Panc1 (cell line): ENCODE data around the gene ARL5C. TPM values are rescaled to one million over a fixed set of nuclear protein-coding genes. Genes with fewer than 3 reads are reported as not detected.

Experiments used
- ATAC-seq: fragments of 200-7000 bp; cut with Tn5 transposase; 2 replicates; pipeline ENCODE4 v1.9.1; 2020; ENCODE audit warnings: mild to moderate bottlenecking, moderate library complexity
- BruUV-seq: library from RNA; stranded (reverse); fragments of 400-500 nt; replicated peaks from 2 replicates; lab custom pipeline; 2021; lab: Mats Ljungman, UMichigan
- CTCF ChIA-PET: fragments of 300-600 bp; sonication (Branson Sonifier 250); formaldehyde crosslinking; loops from one replicate; lab custom pipeline; 2022; ENCODE audit warnings: antibody characterized with exemption; lab: Charles Lee
- POLR2A ChIA-PET: fragments of 300-600 bp; sonication (Branson Sonifier 250); formaldehyde crosslinking; loops from one replicate; lab custom pipeline; 2022; ENCODE audit warnings: antibody characterized with exemption; lab: Charles Lee
- DNase-seq: peaks from one replicate; pipeline ENCODE4 v3.0.0-alpha.2; 2010; ENCODE audit warnings: low read depth, low spot score
- H3K27ac ChIP-seq: 2 replicates; pipeline ENCODE4 v1.5.1; 2011; ENCODE audit warnings: mild to moderate bottlenecking, low read length, inconsistent platforms
- H3K27me3 ChIP-seq: fragments of 200-500 bp; sonication (Bioruptor generic); 2 replicates; pipeline ENCODE4 v1.6.0; 2014; ENCODE audit warnings: low read length, inconsistent platforms; ENCODE audit not compliant: control insufficient read depth, insufficient read depth
- H3K36me3 ChIP-seq: fragments of 200-500 bp; sonication (Bioruptor generic); 2 replicates; pipeline ENCODE4 v1.5.1; 2014; ENCODE audit warnings: inconsistent platforms, mild to moderate bottlenecking, low read length, moderate library complexity; ENCODE audit not compliant: control insufficient read depth, insufficient read depth
- H3K4me1 ChIP-seq: 2 replicates; pipeline ENCODE4 v1.5.1; 2011; ENCODE audit warnings: inconsistent platforms, mild to moderate bottlenecking, low read length, moderate library complexity; ENCODE audit not compliant: control insufficient read depth, insufficient read depth
- H3K4me3 ChIP-seq, 2 experiments: 2 replicates each; pipeline ENCODE4 v1.5.1; 2011 to 2012; ENCODE audit warnings: low read depth in 2 of 2, low read length in 2 of 2, mild to moderate bottlenecking in 2 of 2, inconsistent platforms in 1 of 2, moderate library complexity in 1 of 2
- H3K9me3 ChIP-seq: fragments of 200-500 bp; sonication (Bioruptor generic); 2 replicates; pipeline ENCODE4 v1.5.1; 2014; ENCODE audit warnings: low read depth, mild to moderate bottlenecking, inconsistent platforms, low read length, moderate library complexity; ENCODE audit not compliant: control insufficient read depth, insufficient read depth
- CTCF ChIP-seq: fragments of 450-650 bp; IDR thresholded peaks from 2 replicates; pipeline ENCODE4 v1.5.1; 2017; ENCODE audit warnings: mild to moderate bottlenecking
- POLR2AphosphoS5 ChIP-seq: IDR thresholded peaks from 2 replicates; pipeline ENCODE4 v1.6.1; 2012; ENCODE audit warnings: mild to moderate bottlenecking, low read depth, low read length, moderate library complexity
- REST ChIP-seq, 2 experiments: IDR thresholded peaks; 2 replicates each; pipeline ENCODE4 v1.6.1; 2011 to 2012; ENCODE audit warnings: low read depth in 2 of 2, control low read depth in 1 of 2, low read length in 1 of 2, mild to moderate bottlenecking in 1 of 2, moderate library complexity in 1 of 2; ENCODE audit not compliant: insufficient read depth in 1 of 2
- SIN3A ChIP-seq: IDR thresholded peaks from 2 replicates; pipeline ENCODE4 v1.6.1; 2012; ENCODE audit warnings: low read depth, mild to moderate bottlenecking, low read length, moderate library complexity, borderline replicate concordance; ENCODE audit not compliant: insufficient read depth
- TCF7L2 ChIP-seq: IDR thresholded peaks from 2 replicates; pipeline ENCODE4 v1.6.1; 2011; ENCODE audit warnings: mild to moderate bottlenecking, low read depth, low read length, inconsistent platforms
- in situ Hi-C: cut with HindIII; loops from 2 replicates; pipeline ENCODE4 v1.10.0; 2016; ENCODE audit warnings: low sequenced_read_pairs, low pct_unique_long_range_greater_than_20kb
- intact Hi-C: fragments of 100-400 bp; cut with micrococcal nuclease; formaldehyde crosslinking; loops from one replicate; pipeline ENCODE4 v1.10.0; 2022; ENCODE audit not compliant: unreplicated experiment
- total RNA-seq: library from RNA; stranded (reverse); gene quantifications from one replicate; pipeline ENCODE4 v1.2.1, GENCODE V29; 2021; ENCODE audit not compliant: unreplicated experiment

ARL5C gene
- total RNA-seq, 1 experiment from 2014 or later: not detected

GRCh38 chr17:39147221-39148185 lies 18.5 kb downstream of the ARL5C start:
- ChIA-PET POLR2A (no interaction called here), CTCF (interaction anchor here (0.7 kb wide), 1 partner anchor 31 kb away, joined by 11 read pairs; no protein-coding TSS in a partner anchor)
- ATAC-seq: no peak
- DNase-seq: no peak
- Histone ChIP-seq H3K27me3 (no peaks in the 10 kb centered on the region), H3K4me3 (no peak overlapping the region), H3K9me3 (no peaks in the 10 kb centered on the region), H3K27ac (no peak overlapping the region), H3K4me1 (peaks cover 4% of the 10 kb centered on the region; the same call in 1 of the 2 replicates), H3K36me3 (no peaks in the 10 kb centered on the region)
- intact Hi-C loops (no loop called here), in situ Hi-C loops (no loop called here)
- TF ChIP-seq TCF7L2 (no peak), POLR2AphosphoS5 (no peak), CTCF (no peak), SIN3A (no peak), REST (IDR thresholded peaks at IDR 0.05; ENCODE audit: insufficient read depth in 1 of 2, low read depth in 2 of 2, low read length in 1 of 2) (no peak)
- BruUV-seq: no TSS peak

GRCh38 chr17:39146273-39146672 lies 19.7 kb downstream of the ARL5C start:
- POLR2A ChIA-PET: no interaction called here
- Histone ChIP-seq H3K9me3 (no peaks in the 10 kb centered on the region), H3K36me3 (no peaks in the 10 kb centered on the region), H3K27me3 (no peaks in the 10 kb centered on the region), H3K4me3 (no peak overlapping the region), H3K27ac (no peak overlapping the region), H3K4me1 (no peaks in the 10 kb centered on the region)
- BruUV-seq: no TSS peak
- TF ChIP-seq TCF7L2: no peak
- TF ChIP-seq REST (IDR thresholded peaks at IDR 0.05; ENCODE audit: insufficient read depth in 1 of 2, low read depth in 2 of 2, low read length in 1 of 2): no peak
- no peak for TF ChIP-seq SIN3A
- TF ChIP-seq CTCF: no peak
- TF ChIP-seq POLR2AphosphoS5: no peak
- no peak for ATAC-seq
- intact Hi-C loops (no loop called here), in situ Hi-C loops (no loop called here)
- CTCF ChIA-PET: no interaction called here
- no peak for DNase-seq
